HG03060 (cell line): ENCODE results near the gene RARB.

Experiments
- ATAC-seq: cut with Tn5 transposase; IDR thresholded peaks from one replicate; pipeline ENCODE4 v1.9.1; 2021; ENCODE audit warnings: low read depth, moderate number of reproducible peaks; ENCODE audit not compliant: unreplicated experiment

The RARB gene

DNA sequence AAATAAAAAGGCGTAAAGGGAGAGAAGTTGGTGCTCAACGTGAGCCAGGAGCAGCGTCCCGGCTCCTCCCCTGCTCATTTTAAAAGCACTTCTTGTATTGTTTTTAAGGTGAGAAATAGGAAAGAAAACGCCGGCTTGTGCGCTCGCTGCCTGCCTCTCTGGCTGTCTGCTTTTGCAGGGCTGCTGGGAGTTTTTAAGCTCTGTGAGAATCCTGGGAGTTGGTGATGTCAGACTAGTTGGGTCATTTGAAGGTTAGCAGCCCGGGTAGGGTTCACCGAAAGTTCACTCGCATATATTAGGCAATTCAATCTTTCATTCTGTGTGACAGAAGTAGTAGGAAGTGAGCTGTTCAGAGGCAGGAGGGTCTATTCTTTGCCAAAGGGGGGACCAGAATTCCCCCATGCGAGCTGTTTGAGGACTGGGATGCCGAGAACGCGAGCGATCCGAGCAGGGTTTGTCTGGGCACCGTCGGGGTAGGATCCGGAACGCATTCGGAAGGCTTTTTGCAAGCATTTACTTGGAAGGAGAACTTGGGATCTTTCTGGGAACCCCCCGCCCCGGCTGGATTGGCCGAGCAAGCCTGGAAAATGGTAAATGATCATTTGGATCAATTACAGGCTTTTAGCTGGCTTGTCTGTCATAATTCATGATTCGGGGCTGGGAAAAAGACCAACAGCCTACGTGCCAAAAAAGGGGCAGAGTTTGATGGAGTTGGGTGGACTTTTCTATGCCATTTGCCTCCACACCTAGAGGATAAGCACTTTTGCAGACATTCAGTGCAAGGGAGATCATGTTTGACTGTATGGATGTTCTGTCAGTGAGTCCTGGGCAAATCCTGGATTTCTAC, at the start of gene RARB:
RARB (plus strand) TSS at position 322 of the 847 bp plus-strand sequence; CDS start at position 791, 469 bp downstream.
- ATAC-seq: no peak

DNA sequence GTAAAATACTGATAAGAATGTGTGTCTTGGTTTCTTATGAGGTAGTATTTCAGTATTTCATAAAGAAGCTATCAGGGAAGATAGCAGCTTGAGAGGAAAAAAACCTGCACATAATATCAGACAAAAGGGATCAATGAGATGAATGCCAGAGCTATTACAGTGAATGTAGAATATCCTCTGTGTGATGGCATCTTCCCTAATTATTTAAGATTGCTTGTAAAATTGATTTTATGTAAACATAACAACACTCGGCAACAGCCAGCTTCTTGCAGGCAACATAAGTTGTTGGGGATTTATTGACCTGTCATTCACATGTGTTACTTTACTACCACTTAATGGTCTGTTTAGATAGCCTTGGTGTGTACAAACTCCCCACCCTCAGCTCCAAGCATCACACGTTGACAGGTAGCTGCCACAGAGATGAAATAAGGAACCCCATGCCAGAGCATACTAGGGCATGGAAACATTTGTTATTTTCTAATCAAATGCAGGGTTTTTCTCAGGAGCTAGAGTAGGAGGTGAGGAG, 49.2 kb upstream of the RARB start:
- ATAC-seq: no peak

DNA sequence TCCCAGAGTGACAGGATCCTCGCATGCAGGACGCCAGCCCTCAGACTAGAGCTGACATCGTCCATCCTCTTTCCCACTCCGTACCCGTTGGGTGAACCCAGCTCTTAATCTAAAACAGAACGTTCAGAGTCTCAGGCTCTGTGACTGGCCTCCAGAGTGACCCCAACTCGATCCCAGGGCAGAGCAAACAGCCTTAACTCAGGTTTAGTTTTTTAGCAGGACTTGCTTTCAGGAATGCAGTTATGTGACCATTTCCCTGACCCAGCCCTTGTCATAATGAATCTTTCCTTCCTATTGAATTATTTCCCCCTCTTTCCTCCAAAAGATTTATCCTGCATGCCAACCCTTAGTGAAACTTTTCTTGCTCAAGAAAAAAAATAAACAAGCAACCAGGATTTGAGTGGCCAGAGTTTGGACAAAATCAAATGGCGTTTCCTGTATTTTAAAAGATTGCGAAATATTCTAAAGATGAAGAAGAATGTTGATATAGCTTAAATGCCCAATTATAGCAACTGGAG, 47.8 kb upstream of the RARB start:
- ATAC-seq: no peak

DNA sequence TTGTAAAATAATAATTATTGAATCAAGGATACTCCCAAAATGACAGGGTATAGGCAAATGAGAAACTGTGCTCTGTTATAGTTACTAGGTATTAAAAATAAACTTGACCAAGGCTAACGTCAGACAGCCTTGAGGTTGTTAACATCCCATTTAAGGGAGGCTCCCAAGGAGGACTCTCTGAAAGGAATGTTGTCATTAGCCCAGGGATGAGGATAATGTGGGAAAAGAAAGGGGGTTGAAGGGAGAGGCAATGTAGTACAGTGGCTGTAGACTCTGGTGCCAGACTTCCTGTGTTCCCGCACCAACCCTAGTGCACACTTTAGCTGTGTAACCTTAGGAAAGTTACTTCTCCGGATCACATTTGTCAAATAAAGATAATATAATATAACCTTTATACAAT, 47.0 kb upstream of the RARB start:
- ATAC-seq: no peak

DNA sequence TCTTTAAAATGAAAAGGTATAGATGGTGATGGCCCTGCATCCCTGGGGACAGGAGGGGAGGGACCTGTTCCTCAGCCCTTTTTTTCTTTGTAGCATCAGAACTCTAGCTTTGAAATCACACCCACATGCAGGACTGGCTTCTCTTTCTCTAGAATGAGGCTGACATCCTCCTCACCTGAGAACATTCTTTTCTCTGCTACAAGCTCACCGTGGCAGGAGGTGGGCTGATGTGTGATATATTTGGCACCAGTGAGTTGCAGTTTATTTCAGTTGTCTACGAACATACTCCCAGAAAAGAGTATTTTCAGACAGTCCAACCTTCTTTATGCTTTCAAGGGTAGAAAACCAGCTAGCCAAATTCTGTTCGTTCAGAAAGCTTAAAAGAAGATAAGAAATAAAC, 43.6 kb upstream of the RARB start:
- no peak for ATAC-seq

DNA sequence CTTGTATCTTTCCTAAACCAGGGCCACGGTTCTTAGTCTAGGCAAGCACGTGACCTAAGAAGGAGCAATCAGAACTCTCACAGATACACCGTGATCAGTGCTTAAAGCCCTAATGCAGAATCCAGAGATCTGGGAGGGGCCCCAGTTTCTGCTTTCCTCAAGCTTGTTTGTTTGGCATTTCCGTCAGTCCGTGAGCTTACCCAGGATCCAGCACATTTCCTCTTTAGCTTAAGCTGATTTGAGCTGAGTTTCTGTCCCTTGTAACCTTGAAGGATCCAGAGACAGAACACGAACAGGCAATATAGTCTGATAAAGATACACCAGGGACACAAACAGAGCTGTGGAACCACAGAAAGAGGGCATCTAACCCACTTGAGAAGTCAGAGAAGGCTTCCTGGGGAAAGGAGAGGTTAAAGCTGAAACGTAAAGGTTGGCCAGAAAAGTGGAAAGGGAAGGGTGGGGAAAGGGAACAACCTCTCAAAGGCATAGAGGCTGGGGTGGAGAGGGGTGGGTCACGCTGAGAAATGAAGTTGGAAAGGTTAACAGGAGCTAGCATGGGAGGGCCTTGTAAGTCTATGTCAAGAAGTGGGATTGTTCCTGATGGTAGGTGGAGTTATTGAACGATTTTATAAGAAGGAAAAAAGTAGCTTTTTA, 42.1 kb upstream of the RARB start:
- no peak for ATAC-seq

DNA sequence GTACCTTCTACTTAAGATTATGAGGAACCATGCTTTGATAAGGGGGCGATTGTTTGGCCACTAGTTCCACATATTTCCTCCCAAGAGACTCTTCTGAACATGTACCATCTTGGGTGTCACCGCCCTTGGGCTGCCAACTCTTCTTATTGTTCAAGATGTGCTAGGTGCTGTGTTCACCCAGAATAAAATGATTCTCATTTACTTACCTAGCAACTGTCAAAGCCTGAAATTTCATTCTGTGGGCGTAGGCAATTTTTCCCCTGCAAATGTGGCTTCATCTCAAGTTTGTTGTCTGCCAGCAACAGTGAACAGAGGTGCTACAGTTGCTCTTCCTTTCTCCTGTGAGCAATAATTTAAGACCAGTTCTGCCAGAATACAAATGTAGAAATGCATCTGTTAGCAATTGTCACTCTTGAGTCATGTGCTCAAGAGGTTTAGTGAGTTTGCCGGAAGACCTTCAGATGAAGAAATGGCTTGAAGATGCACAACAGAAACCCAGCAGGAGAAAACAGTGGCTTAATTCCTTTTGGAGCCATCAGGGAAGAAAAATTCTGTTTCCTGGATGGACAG, 41.3 kb upstream of the RARB start:
- no peak for ATAC-seq

DNA sequence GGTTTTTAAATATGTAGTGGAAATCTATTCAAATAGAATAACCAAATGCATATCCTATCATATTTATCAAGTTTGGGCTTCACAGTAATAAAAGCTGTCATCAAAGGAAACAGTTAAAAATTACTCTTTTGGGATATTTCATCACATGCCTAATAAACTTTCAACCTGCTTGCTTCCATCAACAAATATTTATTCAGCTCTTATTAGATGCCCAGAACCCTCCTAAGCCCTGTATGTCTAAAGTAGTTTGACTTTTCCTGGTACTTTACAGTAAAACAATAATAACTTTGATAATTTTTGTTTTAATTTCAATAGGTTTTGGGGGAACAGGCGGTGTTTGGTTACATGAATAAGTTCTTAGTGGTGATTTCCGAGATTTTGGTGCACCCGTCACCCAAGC, 37.5 kb upstream of the RARB start:
- ATAC-seq: no peak

DNA sequence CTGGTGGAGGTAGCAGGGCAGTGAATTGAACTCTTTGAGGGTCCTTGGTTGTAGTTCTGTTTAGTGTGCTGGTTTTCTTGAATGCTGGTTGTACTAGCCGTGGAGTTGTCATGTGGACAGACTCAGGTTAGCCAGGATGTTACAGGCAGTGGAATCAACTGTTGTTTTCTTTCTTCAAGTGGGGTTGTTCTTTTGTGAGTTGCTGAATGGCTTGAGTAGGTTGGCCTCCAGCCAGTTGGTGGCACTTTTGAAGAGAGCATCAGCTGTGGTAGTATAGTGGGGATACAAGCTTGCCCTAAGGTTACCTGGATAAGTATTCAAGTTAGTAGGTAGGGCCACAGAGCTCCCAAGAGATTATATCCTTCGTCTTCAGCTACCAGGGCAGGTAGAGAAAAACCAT, 31.8 kb upstream of the RARB start:
- ATAC-seq: no peak

DNA sequence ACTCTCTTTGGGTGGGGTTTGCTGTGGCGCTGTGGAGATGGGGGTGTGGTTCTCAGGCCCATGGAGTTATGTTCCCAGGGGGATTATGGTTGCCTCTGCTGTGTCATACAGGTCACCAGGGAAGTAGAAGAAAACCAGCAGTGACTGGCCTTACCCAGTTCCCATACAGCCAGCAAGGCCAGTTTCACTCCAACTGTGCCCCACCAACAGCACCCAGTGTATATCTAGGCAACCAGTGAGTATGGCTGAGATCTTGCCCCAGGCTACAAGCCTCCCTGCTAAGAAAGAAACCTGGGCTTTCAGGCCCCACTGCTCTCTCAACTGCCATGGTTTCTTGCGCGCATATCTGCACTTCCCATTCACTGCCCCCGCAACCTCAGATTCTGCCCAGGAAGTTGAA, 31.4 kb upstream of the RARB start:
- no peak for ATAC-seq

DNA sequence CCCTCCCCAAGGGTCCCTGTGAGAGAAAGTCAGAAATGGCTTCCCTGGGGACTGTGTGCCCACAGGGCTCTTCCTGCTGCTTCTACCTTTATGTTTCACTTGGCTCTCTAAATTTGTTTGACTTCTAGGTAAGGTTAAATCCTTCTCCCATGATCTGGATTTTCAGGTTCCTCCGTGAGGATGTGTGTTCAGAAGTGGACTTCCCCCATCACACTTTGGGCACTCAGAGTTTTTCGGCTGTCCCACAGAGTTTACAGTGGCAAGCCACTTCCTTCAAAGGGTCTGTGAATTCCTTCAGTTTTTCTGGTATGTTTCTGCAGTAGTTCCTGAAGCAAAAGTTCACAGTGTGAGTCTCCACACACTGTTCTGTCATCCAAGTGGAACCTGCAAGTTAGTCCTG, 30.9 kb upstream of the RARB start:
- no peak for ATAC-seq

DNA sequence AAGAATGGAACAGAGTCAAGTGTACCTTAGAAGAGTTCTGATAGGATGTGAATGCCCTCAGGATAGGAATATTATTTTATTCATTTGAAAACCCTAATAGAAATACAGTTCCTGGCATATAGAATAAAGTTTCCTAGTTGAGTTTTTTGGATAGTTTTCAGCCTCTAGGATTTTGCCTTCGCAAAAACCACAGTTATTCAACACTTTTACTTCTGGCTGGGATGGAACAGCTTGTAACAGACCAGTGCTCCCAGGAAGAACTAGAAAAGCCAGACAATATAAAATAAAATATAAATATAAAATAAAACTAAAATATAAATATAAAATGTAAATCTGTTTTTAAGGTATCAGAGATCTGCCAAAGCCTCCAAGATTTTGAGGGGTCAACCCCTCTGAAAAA, 27.5 kb upstream of the RARB start:
- no peak for ATAC-seq

DNA sequence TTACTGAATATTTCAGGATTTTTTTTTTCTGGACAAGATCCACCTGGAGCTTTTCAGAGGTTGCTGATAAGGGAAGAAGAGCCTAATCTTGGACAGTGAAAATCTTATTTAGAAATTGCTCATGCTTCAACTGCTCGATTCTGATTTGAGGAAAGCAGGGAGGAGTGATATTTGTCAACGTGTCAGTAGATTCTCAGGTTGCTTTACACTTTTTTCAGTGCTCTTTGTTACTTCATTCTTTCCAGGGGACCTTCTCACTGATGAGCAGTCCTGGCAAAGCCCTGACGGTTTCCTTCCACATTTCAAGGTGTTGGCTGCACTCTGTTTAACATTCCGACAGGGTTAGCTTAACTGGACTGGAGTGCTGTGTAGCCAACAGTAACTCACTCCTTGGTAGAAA, 24.1 kb upstream of the RARB start:
- ATAC-seq: no peak

DNA sequence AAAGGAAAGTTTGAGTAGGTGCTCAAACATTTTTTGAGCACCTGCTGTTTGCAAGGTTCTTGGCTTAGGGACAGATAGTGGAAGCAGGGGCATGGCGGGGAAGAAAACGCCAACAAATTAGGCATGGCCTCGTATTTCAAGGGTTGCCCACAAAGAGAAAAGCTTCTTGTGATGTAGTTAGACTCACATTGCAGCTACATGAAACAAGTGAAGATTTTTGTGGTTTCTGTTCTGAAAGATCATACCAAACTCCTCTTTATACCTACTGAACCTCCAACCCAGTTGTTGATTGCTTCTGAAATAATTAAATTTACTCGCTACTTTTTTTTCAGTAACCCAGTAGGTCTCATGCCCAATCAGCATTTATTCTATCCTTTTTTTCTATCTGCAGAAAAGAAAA, 23.5 kb upstream of the RARB start:
- ATAC-seq: no peak

DNA sequence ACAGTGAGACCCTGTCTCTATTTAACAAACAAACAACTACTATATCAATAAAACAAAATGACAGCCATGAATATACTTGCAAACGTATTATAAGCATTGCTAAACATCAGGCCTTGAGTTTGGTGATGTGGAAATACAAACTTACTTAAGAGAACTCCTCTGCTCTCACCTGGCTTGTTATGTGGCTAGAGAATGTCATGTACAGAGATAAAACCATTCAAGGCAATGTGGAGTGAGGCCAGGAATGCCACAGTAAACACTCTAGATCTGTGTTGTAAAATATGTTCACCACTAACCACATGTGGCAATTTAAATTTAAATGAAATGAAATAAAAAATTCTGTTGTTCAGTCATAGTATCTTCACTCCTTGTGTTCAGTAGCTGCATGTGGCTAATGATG, 22.7 kb upstream of the RARB start:
- ATAC-seq: no peak

DNA sequence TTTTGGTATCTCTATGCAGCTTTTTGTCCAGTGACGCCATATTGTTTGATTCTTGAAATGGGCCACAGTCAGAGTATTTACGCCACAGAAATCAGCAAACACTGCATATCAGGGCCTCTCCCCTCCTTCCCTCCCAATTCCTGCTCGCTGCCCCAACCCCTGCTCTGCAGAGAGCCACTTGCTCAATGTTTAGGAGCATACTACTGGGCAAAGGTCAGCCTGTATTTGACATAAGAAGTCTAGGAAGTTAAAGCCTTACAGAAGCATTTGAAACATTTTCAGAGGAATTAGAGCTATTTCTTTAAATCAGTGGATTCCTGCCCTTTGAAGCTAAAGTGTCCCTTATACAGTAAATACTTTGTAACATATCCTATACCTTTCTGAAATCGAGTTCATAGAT, 17.4 kb upstream of the RARB start:
- no peak for ATAC-seq

DNA sequence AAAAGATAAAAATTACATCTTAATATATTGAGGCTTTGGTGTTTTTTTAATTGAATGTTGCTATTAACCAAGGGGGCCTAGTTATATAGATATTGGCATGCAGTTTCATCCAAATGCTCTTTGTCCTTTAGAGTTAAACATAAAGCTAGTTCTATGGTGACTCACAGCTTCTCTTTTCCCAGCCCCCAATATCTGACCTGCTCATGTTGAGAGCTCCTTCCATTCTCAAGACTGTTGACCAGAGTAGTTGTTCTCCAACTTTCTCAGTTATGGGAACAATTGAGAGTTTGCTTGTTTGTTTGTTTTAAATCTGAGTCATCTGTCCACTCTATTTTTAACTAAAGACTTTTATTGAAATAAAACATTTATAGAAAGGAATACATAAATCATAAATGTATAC, 15.8 kb upstream of the RARB start:
- no peak for ATAC-seq

DNA sequence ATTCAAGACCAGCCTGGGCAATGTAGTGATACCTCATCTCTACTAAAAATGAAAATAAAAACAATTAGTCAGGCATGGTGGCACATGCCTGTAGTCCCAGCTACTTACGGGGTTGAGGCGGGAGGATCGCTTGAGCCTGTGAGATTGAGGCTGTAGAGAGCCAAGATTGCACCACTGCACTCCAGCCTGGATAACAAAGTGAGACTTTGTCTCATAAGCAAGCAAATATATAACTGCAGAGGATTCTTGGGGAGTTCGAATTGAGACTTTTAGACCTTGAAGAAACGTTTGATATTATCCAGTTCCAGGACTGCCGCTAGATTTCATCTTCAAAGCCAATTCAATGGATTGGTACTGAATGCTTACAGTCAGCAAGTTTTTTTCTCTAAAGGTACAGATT, 11.9 kb upstream of the RARB start:
- no peak for ATAC-seq

DNA sequence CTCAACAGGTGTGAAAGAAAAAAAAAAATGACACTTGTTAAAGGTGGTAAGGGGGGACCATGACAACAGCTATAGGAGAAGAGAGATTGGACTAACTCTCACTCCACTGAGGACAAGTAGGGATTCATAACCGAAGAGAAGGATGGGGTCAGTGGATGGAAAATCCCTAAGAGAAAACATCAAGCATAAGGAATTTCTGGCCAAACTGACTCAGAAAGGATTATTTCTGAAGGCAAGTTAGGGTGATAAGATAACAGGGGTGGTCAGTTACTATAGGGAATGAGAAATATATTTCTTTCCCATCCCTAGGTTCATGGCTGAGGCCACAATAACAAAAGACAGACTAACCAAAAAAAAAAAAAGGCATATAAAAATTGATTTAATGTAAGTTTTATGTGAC, 9.5 kb upstream of the RARB start:
- no peak for ATAC-seq

DNA sequence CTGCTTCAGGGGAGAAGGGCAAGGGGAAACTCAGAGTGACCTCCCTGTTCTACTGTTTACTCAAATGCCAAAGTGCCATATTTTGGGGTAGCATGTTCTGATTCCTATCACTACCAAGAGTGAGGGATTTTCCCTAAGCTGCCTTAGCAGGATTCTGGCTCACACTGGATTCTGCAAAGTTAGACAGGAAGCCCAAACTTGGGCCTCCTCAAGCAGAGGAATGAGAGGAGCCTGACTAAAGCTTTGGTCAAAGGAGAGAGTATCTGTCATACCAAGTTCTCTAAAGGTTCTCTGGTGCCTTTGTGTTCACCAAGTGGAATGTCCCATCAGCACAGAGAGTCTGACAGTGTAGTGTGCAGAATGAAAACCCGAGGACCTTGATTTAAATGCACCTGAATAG, 8.8 kb upstream of the RARB start:
- no peak for ATAC-seq

DNA sequence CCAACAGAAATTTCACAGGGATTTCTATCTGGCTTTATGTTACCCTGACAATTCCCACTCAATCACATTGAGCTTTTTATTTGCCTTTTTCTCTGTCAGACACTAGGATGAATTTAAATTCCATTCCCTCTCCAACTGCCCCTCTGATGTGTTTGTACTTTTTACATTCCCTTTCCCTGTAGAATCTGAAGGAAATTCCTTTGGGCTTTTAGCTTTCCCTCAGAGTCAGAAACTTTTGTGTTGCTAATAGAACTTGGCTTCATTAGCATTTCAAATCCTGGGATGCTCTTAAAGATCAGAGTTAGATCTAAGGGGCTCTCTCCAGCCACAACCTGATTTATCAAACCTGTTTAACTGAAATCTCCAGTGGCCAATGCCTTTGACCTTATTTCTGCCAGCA, 7.9 kb upstream of the RARB start:
- ATAC-seq: no peak
